ENCODE measurements around the gene GRM7. TPM values are rescaled to one million over a fixed set of nuclear protein-coding genes. Genes with fewer than 3 reads are reported as not detected.

Gene GRM7
- total RNA-seq, 4 donors from 2014 or later: 0.09 TPM; not detected in 3

DNA sequence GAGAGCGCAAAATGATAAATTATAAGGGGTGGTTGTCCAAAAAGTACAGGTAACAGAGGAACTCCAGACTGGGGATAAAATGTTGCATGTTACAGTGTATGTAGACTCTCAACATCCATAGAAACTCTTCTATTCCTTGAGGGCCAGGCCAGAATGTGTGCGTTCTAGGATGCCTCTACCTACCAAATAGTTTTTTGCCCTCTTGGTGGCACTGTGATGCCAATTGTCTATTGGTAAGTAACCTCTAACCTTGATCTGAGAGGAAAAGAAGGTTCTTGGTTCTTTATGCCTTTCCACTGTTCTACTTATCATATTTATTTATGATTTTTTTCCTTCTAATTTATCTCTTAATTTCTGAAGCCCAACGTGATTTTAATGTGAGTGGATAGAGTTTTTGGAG is 424.6 kb downstream of the GRM7 start:
- no peak overlapping the region for H3K27ac ChIP-seq
- intact Hi-C loops (cut with DNase I): no loop called here

DNA sequence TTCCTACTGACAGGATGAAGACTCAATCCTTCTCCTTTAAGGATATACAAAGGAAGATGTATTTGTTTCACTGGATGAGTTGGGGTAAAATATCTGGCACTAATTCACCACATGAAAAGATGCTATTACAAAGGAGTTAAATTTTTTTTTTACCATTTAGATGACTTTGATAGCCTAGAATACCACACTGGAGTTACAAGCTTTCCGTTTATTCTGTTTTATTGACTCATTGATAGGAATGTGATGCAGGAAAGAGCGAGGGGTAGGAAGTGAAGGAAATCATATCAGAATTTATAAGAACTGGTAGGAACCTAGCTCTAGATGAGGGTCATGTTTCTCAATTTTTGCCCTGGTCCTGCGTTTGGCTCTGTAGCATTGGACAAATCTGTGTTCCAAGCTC is 427.2 kb downstream of the GRM7 start:
- H3K27me3 ChIP-seq: no peaks in the 10 kb centered on the region
- no peak for DNase-seq
- no peaks in the 10 kb centered on the region for H3K9me3 ChIP-seq
- no peak overlapping the region for H3K4me3 ChIP-seq
- intact Hi-C loops (cut with DNase I): no loop called here
- WGBS, 2 donors: 61 to 66% methylated on average over 3 of the region's 3 CpGs
- TF ChIP-seq POLR2A (IDR thresholded peaks at IDR 0.05): no peak
- TF ChIP-seq, protein P1, sequence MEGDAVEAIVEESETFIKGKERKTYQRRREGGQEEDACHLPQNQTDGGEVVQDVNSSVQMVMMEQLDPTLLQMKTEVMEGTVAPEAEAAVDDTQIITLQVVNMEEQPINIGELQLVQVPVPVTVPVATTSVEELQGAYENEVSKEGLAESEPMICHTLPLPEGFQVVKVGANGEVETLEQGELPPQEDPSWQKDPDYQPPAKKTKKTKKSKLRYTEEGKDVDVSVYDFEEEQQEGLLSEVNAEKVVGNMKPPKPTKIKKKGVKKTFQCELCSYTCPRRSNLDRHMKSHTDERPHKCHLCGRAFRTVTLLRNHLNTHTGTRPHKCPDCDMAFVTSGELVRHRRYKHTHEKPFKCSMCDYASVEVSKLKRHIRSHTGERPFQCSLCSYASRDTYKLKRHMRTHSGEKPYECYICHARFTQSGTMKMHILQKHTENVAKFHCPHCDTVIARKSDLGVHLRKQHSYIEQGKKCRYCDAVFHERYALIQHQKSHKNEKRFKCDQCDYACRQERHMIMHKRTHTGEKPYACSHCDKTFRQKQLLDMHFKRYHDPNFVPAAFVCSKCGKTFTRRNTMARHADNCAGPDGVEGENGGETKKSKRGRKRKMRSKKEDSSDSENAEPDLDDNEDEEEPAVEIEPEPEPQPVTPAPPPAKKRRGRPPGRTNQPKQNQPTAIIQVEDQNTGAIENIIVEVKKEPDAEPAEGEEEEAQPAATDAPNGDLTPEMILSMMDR (IDR thresholded peaks at IDR 0.05): no peak
- no peaks in the 10 kb centered on the region for H3K4me1 ChIP-seq
- no peaks in the 10 kb centered on the region for H3K36me3 ChIP-seq
- H3K27ac ChIP-seq: no peak overlapping the region

More for the DNA sequence above, 424.6 kb downstream of the GRM7 start:
- TF ChIP-seq, protein P1 (IDR thresholded peaks at IDR 0.05): peak in 3 of 6 experiments; percentile 14 to 29 (median 23)
- TF ChIP-seq POLR2A (IDR thresholded peaks at IDR 0.05): no peak
- no peaks in the 10 kb centered on the region for H3K4me1 ChIP-seq
- 56 to 58% methylated on average over 3 of the region's 3 CpGs for WGBS, 2 donors
- no peak for DNase-seq
- H3K27me3 ChIP-seq: no peaks in the 10 kb centered on the region
- H3K36me3 ChIP-seq: no peaks in the 10 kb centered on the region
- no peak overlapping the region for H3K4me3 ChIP-seq
- H3K9me3 ChIP-seq: no peaks in the 10 kb centered on the region

DNA sequence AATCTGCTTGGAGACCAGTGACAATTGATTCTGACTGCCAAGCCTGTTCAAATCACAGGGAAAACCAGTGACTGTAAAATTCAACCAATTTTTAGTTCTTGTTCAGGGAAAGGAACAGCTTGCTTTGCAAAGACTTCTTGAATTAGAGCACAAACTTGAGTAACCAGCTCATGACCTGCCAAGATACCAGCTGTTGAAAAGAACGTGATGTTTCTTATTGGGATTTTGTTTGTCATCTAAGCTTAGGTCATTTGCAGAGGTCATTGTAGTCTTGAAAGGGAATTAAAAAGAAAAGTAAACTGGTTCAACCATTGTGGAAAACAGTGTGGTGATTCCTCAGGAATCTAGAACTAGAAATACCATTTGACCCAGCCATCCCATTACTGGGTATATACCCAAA is 428.2 kb downstream of the GRM7 start:
- Histone ChIP-seq H3K4me3 (no peak overlapping the region), H3K4me1 (no peaks in the 10 kb centered on the region), H3K36me3 (no peaks in the 10 kb centered on the region), H3K9me3 (no peaks in the 10 kb centered on the region), H3K27ac (no peak overlapping the region), H3K27me3 (no peaks in the 10 kb centered on the region)
- intact Hi-C loops (cut with DNase I): no loop called here
- no peak for DNase-seq
- TF ChIP-seq, protein P1 (IDR thresholded peaks at IDR 0.05): no peak
- no peak for TF ChIP-seq POLR2A (IDR thresholded peaks at IDR 0.05)
- WGBS, 2 donors: 28 to 69% methylated on average over 1 of the region's 1 CpG

DNA sequence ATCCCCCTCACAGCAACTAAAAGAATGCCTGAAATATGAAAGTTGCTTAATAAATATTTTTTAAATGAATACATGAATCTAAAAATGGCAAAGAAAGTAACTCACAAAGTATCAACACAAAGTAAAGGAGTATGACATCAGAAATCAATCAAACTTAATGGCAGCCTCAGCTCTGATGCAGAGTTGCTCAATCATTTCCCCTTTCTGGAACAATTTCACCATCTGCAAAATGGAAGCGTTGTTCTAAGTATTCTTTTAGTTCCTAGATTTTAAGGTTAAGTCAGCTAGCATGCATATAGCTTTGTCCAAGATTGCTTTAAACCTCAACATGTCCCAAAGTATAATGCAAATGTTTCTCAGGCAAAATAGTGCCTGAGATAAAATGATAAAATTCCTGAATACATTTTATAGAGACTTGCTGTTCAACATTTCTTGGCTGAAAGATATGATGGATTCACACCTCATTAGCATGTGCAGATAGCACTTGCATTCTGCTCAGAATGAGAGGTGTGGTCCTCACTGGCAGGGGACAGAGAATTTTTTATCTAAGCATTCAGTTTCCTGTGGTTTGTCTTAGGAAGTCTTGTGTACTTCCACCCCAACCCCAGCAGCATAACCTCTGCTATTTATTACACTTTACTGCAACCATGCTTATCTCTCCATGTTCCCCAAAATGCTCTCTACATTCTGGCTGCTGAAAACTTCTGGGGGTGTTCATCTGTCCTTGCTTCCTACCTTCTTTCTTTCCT is 429.3 kb downstream of the GRM7 start:
- Histone ChIP-seq H3K27ac (no peak overlapping the region), H3K27me3 (no peaks in the 10 kb centered on the region), H3K36me3 (no peaks in the 10 kb centered on the region), H3K4me3 (no peak overlapping the region), H3K9me3 (no peaks in the 10 kb centered on the region), H3K4me1 (no peaks in the 10 kb centered on the region)
- TF ChIP-seq, protein P1 (IDR thresholded peaks at IDR 0.05): no peak
- TF ChIP-seq POLR2A (IDR thresholded peaks at IDR 0.05): no peak
- DNase-seq: no peak
- intact Hi-C loops (cut with DNase I): no loop called here
- 43 to 68% methylated on average over 1 of the region's 1 CpG for WGBS, 2 donors

DNA sequence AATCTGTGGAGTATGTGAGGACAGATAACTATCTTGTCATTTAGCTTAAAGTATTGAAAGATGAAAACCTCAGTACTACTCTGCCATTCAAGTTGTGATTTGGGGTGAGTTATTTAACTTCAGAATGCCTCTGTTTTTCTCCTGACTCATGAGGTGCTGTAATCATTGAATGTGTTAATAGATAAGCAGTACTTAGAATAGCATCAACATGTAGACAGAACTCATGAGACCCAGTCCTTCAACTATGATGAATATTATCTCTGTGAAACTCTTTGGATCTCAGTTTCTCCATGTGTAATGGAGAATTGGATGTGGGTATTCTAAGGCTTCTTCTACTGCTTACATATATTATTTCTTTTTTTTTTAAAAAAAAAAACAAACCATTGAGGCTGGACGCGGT is 431.4 kb downstream of the GRM7 start:
- 93 to 100% methylated on average over 2 of the region's 2 CpGs for WGBS, 2 donors
- TF ChIP-seq, protein P1 (IDR thresholded peaks at IDR 0.05): no peak
- no peak for TF ChIP-seq POLR2A (IDR thresholded peaks at IDR 0.05)

More for the DNA sequence above, 431.4 kb downstream of the GRM7 start:
- H3K27me3 ChIP-seq: no peaks in the 10 kb centered on the region
- no peaks in the 10 kb centered on the region for H3K4me1 ChIP-seq
- H3K36me3 ChIP-seq: no peaks in the 10 kb centered on the region
- DNase-seq: no peak
- intact Hi-C loops (cut with DNase I): no loop called here
- no peak overlapping the region for H3K4me3 ChIP-seq
- no peaks in the 10 kb centered on the region for H3K9me3 ChIP-seq
- no peak overlapping the region for H3K27ac ChIP-seq
